ENCODE measurements around the gene NMT1.

The NMT1 gene

DNA sequence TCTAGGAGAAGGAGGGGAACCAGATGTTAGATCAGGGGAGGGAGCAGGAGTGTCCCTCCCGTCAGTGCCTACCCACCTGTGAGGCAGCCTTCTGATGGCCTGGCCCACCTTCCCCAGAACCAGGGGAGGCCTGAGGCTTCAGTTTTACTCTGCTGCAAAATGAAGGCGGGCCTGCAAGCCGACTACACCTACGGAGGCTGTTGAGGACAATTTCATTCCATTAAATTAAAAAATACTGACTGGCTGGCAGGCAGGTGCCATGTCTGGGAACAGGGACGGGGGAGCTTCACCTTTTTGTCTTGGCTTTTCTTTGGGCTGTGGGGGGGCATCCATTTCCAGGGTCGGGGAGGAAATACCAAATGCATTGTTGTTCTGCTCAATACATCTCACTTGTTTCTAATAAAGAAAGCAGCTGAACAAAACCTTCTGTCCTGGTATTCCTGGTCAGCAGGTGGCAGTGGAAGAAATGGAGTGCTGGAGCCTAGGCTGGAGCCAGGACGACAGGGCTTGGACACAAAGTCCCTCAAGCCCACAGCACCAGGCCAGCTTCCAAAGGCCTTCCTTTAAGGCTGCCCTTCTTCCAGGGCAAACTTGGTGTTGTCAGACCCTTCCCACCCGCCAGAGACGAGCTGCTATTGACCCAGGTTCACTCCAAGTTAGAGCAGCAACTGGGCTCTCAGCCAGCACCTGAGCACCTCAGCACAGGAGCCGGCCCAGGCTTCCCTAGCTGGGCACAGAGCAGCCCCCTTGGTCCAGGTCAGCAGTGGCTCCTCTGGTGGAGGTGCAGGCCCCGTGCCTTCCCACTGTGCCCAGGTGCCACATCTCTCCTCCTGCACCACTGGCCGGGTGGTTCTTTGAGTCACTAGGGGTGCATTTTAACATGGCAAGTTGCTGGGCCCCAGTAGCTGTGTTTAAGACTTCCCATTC lies 47.7 kb downstream of the NMT1 start:
- no peak for DNase-seq (ENCODE audit: extremely low read depth, insufficient read length)
- no peak overlapping the region for H3K4me3 ChIP-seq (replicated peaks; ENCODE audit: low read depth, low read length)
- no peaks in the 10 kb centered on the region for H3K27me3 ChIP-seq (replicated peaks; ENCODE audit: control insufficient read depth, insufficient read depth, low read length)
- TF ChIP-seq CTCF (IDR thresholded peaks at IDR 0.05; ENCODE audit: insufficient read depth, low read length, poor library complexity, severe bottlenecking): no peak
- peaks cover 34% of the 10 kb centered on the region for H3K36me3 ChIP-seq (ENCODE audit: control insufficient read depth, insufficient read depth, low read length)

DNA sequence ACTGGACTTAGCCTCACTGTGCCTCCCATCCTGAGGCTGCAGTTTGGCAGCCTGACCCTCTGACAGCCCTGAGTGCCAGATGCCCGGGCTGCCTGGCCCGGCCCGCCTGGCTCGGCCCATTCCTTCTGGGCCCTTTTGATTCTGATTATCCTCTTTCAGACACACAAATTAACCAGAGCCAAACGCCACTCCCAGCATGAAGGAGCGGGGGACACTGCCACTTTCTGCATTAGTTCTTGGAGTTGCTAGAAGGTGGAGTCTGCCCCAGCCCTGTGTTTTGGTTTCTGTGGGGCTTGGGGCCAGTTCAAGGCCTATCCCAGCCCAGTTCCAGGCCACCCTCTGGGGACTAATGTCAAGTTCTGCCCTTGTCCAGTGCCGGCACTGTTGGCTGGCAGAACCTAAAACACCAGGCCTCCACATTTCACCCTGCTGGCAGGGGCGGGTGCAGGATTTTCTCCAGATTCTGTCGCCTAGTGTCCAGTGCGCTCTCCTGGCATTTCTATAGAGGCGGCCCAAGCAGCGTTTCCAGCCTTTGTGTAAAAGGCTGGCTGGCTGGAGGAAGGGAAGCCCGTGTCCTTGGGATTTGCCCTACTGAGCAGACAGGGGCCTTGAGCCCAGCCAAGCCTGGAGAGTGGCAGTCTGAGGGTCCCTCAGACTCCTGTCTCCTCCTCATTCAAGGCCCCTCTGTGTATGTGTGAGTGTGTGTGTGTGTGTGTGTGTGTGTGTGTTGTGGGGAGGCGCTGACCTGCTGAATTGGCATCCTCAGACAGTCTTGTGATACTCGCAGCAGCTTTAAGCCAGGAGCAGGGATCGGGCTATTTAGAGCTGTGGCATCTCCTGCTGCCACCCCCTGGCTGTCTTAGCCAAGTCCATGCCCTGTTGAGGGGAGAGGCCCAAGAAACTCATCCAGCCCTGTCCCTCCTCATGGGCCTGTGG lies 49.8 kb downstream of the NMT1 start:
- Histone ChIP-seq H3K4me3 (replicated peaks; ENCODE audit: low read depth, low read length) (no peak overlapping the region), H3K27me3 (replicated peaks; ENCODE audit: control insufficient read depth, insufficient read depth, low read length) (no peaks in the 10 kb centered on the region), H3K36me3 (ENCODE audit: control insufficient read depth, insufficient read depth, low read length) (peaks cover 22% of the 10 kb centered on the region)
- no peak for TF ChIP-seq CTCF (IDR thresholded peaks at IDR 0.05; ENCODE audit: insufficient read depth, low read length, poor library complexity, severe bottlenecking)
- no peak for DNase-seq (ENCODE audit: extremely low read depth, insufficient read length)

GRCh38 chr17:45111850-45112249 lies 50.7 kb downstream of the NMT1 start:
- Histone ChIP-seq H3K36me3 (ENCODE audit: control insufficient read depth, insufficient read depth, low read length) (peaks cover 13% of the 10 kb centered on the region), H3K27me3 (replicated peaks; ENCODE audit: control insufficient read depth, insufficient read depth, low read length) (no peaks in the 10 kb centered on the region), H3K4me3 (replicated peaks; ENCODE audit: low read depth, low read length) (no peak overlapping the region)
- no peak for DNase-seq (ENCODE audit: extremely low read depth, insufficient read length)
- no peak for TF ChIP-seq CTCF (IDR thresholded peaks at IDR 0.05; ENCODE audit: insufficient read depth, low read length, poor library complexity, severe bottlenecking)

GRCh38 chr17:45112559-45113423 lies 51.7 kb downstream of the NMT1 start:
- no peaks in the 10 kb centered on the region for H3K27me3 ChIP-seq (replicated peaks; ENCODE audit: control insufficient read depth, insufficient read depth, low read length)
- no peak overlapping the region for H3K4me3 ChIP-seq (replicated peaks; ENCODE audit: low read depth, low read length)
- no peak for DNase-seq (ENCODE audit: extremely low read depth, insufficient read length)
- no peak for TF ChIP-seq CTCF (IDR thresholded peaks at IDR 0.05; ENCODE audit: insufficient read depth, low read length, poor library complexity, severe bottlenecking)
- H3K36me3 ChIP-seq (ENCODE audit: control insufficient read depth, insufficient read depth, low read length): peaks cover 12% of the 10 kb centered on the region

- peaks cover 7% of the 10 kb centered on the region for H3K36me3 ChIP-seq (ENCODE audit: control insufficient read depth, insufficient read depth, low read length)
- H3K4me3 ChIP-seq (replicated peaks; ENCODE audit: low read depth, low read length): no peak overlapping the region
- TF ChIP-seq CTCF (IDR thresholded peaks at IDR 0.05; ENCODE audit: insufficient read depth, low read length, poor library complexity, severe bottlenecking): no peak
- DNase-seq (ENCODE audit: extremely low read depth, insufficient read length): no peak
- H3K27me3 ChIP-seq (replicated peaks; ENCODE audit: control insufficient read depth, insufficient read depth, low read length): no peaks in the 10 kb centered on the region
Observed at GRCh38 chr17:45113424-45113754, 52.3 kb downstream of the NMT1 start.
